Sciatic nerve (tissue), 2 donors: ENCODE results near the gene RAD51AP1. TPM values are rescaled to one million over a fixed set of nuclear protein-coding genes. Genes with fewer than 3 reads are reported as not detected.
A peak's percentile ranks its signal among the peaks of the same experiment; 100 is the strongest.
"Not testable (repeated sequence)": the region's sequence is repeated elsewhere in the genome, so short reads cannot be mapped to it uniquely, and the experiment has no call there.

Experiments
- ATAC-seq: fragments of 200-7000 bp; cut with Tn5 transposase; one replicate; pipeline ENCODE4 v1.9.1; 2020; ENCODE audit warnings: mild to moderate bottlenecking, moderate library complexity
- DNase-seq: peaks from one replicate; pipeline ENCODE4 v3.0.0-alpha.2; 2020; ENCODE audit warnings: low spot score
- intact Hi-C: fragments of 100-400 bp; cut with DNase I; formaldehyde crosslinking; loops from one replicate; pipeline ENCODE4 v1.14.2; 2022
- total RNA-seq: library from RNA; stranded (reverse); fragmentation: NEBNext Ultra II Directional; extraction: Animal tissue kit (Norgen Biotek cat#: 25700); gene quantifications from one replicate; pipeline ENCODE4 v1.2.1, GENCODE V29; 2021
- donor health status: DM: no; HTN: no; CAD: no.
- donor health status: DM: no; HTN: no; CAD: no.

Gene RAD51AP1
- 1.4 TPM for total RNA-seq

- ATAC-seq: peak; percentile 100
Measured at GRCh38 chr12:4538207-4539160, at the start of gene RAD51AP1. RAD51AP1 (plus strand) TSS chr12:4538890; CDS start chr12:4538940, 50 bp downstream.

GRCh38 chr12:4489556-4489955 lies 49.1 kb upstream of the RAD51AP1 start:
- DNase-seq (no peak), ATAC-seq (no peak)
- intact Hi-C loops: no loop called here

More at GRCh38 chr12:4538207-4539160, at the start of gene RAD51AP1:
- intact Hi-C loops: no loop called here
- DNase-seq: peak; percentile 96

GRCh38 chr12:4490973-4491372 lies 47.7 kb upstream of the RAD51AP1 start:
- intact Hi-C loops: no loop called here
- ATAC-seq: no peak

GRCh38 chr12:4496145-4496838 lies 42.4 kb upstream of the RAD51AP1 start:
- intact Hi-C loops: no loop called here
- ATAC-seq (no peak), DNase-seq (no peak)

More at GRCh38 chr12:4490973-4491372, 47.7 kb upstream of the RAD51AP1 start:
- DNase-seq: no peak

- DNase-seq (no peak), ATAC-seq (no peak)
- intact Hi-C loops: no loop called here
Measured at GRCh38 chr12:4499186-4499585, 39.5 kb upstream of the RAD51AP1 start.

- DNase-seq: no peak
- ATAC-seq: no peak
- intact Hi-C loops: no loop called here
Measured at GRCh38 chr12:4505376-4505986, 33.2 kb upstream of the RAD51AP1 start.

- intact Hi-C loops: no loop called here
- DNase-seq: no peak
- ATAC-seq: no peak
Measured at GRCh38 chr12:4506430-4506829, 32.3 kb upstream of the RAD51AP1 start.

GRCh38 chr12:4506870-4507269 lies 31.8 kb upstream of the RAD51AP1 start:
- DNase-seq (no peak), ATAC-seq (no peak)
- intact Hi-C loops: no loop called here

GRCh38 chr12:4508503-4508902 lies 30.2 kb upstream of the RAD51AP1 start:
- intact Hi-C loops, DNase-seq, ATAC-seq: not testable (repeated sequence)

GRCh38 chr12:4509269-4509668 lies 29.4 kb upstream of the RAD51AP1 start:
- DNase-seq, ATAC-seq, intact Hi-C loops: not testable (repeated sequence)

- ATAC-seq: no peak
- intact Hi-C loops: no loop called here
- DNase-seq: no peak
Measured at GRCh38 chr12:4518106-4518728, 20.5 kb upstream of the RAD51AP1 start.

- intact Hi-C loops, DNase-seq, ATAC-seq: not testable (repeated sequence)
Measured at GRCh38 chr12:4523443-4523842, 15.2 kb upstream of the RAD51AP1 start.

GRCh38 chr12:4526923-4527546 lies 11.7 kb upstream of the RAD51AP1 start:
- intact Hi-C loops: no loop called here
- no peak for ATAC-seq
- no peak for DNase-seq

- DNase-seq: no peak
- ATAC-seq: no peak
- intact Hi-C loops: no loop called here
Measured at GRCh38 chr12:4530160-4530559, 8.5 kb upstream of the RAD51AP1 start.

GRCh38 chr12:4530982-4531586 lies 7.6 kb upstream of the RAD51AP1 start:
- intact Hi-C loops: no loop called here
- DNase-seq (no peak), ATAC-seq (no peak)

GRCh38 chr12:4535092-4535491 lies 3.6 kb upstream of the RAD51AP1 start:
- ATAC-seq (no peak), DNase-seq (no peak)
- intact Hi-C loops: no loop called here

GRCh38 chr12:4535871-4536270 lies 2.8 kb upstream of the RAD51AP1 start:
- ATAC-seq (no peak), DNase-seq (no peak)
- intact Hi-C loops: no loop called here

GRCh38 chr12:4539167-4539870 lies 629 bp downstream of the RAD51AP1 start:
- ATAC-seq: no peak
- intact Hi-C loops: no loop called here
- no peak for DNase-seq
